PC-3 (cell line): Measurements from ENCODE around the gene ACP1. TPM values are rescaled to one million over a fixed set of nuclear protein-coding genes. Genes with fewer than 3 reads are reported as not detected.

Experiments
- ATAC-seq: fragments of 200-7000 bp; cut with Tn5 transposase; 2 replicates; pipeline ENCODE4 v1.9.1; 2020; ENCODE audit warnings: mild to moderate bottlenecking, moderate library complexity
- BruUV-seq: library from RNA; stranded (reverse); fragments of 400-500 nt; replicated peaks from 2 replicates; lab custom pipeline; 2021; lab: Mats Ljungman, UMichigan
- CTCF ChIA-PET: fragments of 300-600 bp; sonication (Branson Sonifier 250); formaldehyde crosslinking; loops from one replicate; lab custom pipeline; 2022; ENCODE audit warnings: antibody characterized with exemption; lab: Charles Lee
- POLR2A ChIA-PET: fragments of 300-600 bp; sonication (Branson Sonifier 250); formaldehyde crosslinking; loops from one replicate; lab custom pipeline; 2022; ENCODE audit warnings: antibody characterized with exemption; ENCODE audit not compliant: unreplicated experiment; lab: Charles Lee
- DNase-seq: peaks from one replicate; pipeline ENCODE4 v3.0.0-alpha.2; 2015
- H2AFZ ChIP-seq: fragments of 300-600 bp; sonication (generic); 2 replicates; pipeline ENCODE4 v1.6.0; 2016; ENCODE audit warnings: antibody characterized with exemption, low read length
- H3F3A ChIP-seq: fragments of 300-600 bp; sonication (generic); one replicate; pipeline ENCODE4 v1.6.0; 2017; ENCODE audit warnings: antibody characterized with exemption, low read length, control low read depth, mild to moderate bottlenecking; ENCODE audit not compliant: unreplicated experiment
- H3K27ac ChIP-seq: fragments of 300-600 bp; sonication (generic); 2 replicates; pipeline ENCODE4 v1.5.1; 2016; ENCODE audit warnings: mild to moderate bottlenecking, low read length
- H3K27me3 ChIP-seq: fragments of 300-600 bp; sonication (generic); 2 replicates; pipeline ENCODE4 v1.6.1; 2016; ENCODE audit warnings: low read length, mixed read lengths
- H3K36me3 ChIP-seq: fragments of 300-600 bp; sonication (generic); 2 replicates; pipeline ENCODE4 v1.6.1; 2016; ENCODE audit warnings: low read depth, mixed run types, low read length, mixed read lengths
- H3K4me1 ChIP-seq: fragments of 300-600 bp; sonication (generic); 2 replicates; pipeline ENCODE4 v1.5.1; 2016; ENCODE audit warnings: low read length; ENCODE audit not compliant: insufficient read depth
- H3K4me2 ChIP-seq: fragments of 300-600 bp; sonication (generic); 2 replicates; pipeline ENCODE4 v1.6.0; 2016; ENCODE audit warnings: low read length
- H3K4me3 ChIP-seq: fragments of 300-600 bp; sonication (generic); 2 replicates; pipeline ENCODE4 v1.5.1; 2016; ENCODE audit warnings: mild to moderate bottlenecking, low read length, mixed read lengths
- H3K79me2 ChIP-seq: fragments of 300-600 bp; sonication (generic); 2 replicates; pipeline ENCODE4 v1.6.1; 2017; ENCODE audit warnings: low read length, mixed read lengths
- H3K9ac ChIP-seq: fragments of 300-600 bp; sonication (generic); 2 replicates; pipeline ENCODE4 v1.6.0; 2016; ENCODE audit warnings: mild to moderate bottlenecking, low read length
- H3K9me2 ChIP-seq: fragments of 300-600 bp; sonication (generic); replicated peaks from 2 replicates; pipeline ENCODE4 v1.6.1; 2016; ENCODE audit warnings: mixed run types, low read length, mixed read lengths
- H3K9me3 ChIP-seq: fragments of 300-600 bp; sonication (generic); 2 replicates; pipeline ENCODE4 v1.6.1; 2016; ENCODE audit warnings: low read length, mixed read lengths
- H4K20me1 ChIP-seq: fragments of 300-600 bp; sonication (generic); 2 replicates; pipeline ENCODE4 v1.6.1; 2016; ENCODE audit warnings: low read length, mixed read lengths
- CTCF ChIP-seq: fragments of 300-600 bp; sonication (generic); conservative IDR thresholded peaks from 2 replicates; pipeline ENCODE4 v1.5.1; 2017; ENCODE audit warnings: antibody characterized with exemption, low read depth, mild to moderate bottlenecking, low read length
- EZH2 ChIP-seq: fragments of 300-600 bp; sonication (generic); IDR thresholded peaks from one replicate; pipeline ENCODE4 v1.6.1; 2017; ENCODE audit warnings: antibody characterized with exemption, mild to moderate bottlenecking, low read length; ENCODE audit not compliant: unreplicated experiment
- EZH2phosphoT487 ChIP-seq: fragments of 300-600 bp; sonication (generic); IDR thresholded peaks from 2 replicates; pipeline ENCODE4 v1.6.1; 2018; ENCODE audit warnings: mild to moderate bottlenecking, antibody characterized with exemption, low read length, borderline replicate concordance
- intact Hi-C: fragments of 100-400 bp; cut with micrococcal nuclease; formaldehyde crosslinking; loops from 2 replicates; pipeline ENCODE4 v1.9.0; 2023
- total RNA-seq: library from RNA; depleted of rRNA; stranded (reverse); fragments of >200 nt; gene quantifications from 2 replicates; pipeline ENCODE4 v1.2.3, GENCODE V29; 2014

The ACP1 gene
- total RNA-seq, 1 experiment from 2014 or later, result 149 TPM

DNA sequence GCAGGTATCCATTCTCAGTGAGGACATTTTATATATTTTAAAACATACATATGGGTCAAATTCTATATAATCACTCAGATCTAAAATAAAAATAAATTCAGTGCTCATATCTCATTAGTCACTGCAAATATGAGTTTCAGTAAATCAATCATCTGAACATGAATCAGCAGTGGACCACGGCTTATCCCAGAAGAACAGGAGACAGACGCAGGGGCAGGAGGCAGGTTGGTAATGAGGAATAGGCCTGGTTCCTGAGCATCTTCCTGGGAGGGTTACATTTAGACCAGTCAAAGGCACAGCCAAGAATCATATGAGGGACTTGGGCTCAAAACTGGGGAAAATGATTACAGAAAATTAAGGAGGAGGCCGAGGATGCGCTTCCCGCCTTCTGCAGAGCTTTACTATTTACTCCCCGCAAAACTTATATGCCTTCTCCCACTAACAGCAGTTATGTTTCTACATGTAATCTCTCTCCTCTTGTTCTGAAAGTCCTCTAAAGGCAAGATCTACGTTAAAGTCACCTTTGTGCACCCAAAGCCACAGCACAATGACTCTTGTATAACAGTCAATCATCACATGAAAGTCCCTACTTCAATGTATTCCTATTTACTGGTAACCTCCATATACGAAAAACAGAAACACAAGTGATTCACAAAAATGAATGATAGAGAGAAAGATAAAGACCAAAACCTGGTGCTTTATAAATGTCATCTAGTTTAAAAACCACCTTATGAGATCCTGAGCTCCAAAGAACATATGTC, 36.0 kb upstream of the ACP1 start:
- no peak overlapping the region for H3K9ac ChIP-seq
- no peak overlapping the region for H3K27ac ChIP-seq
- H3F3A ChIP-seq, result no peaks in the 10 kb centered on the region
- BruUV-seq, result no TSS peak
- H3K9me3 ChIP-seq, result no peaks in the 10 kb centered on the region
- DNase-seq (no peak), ATAC-seq (no peak)
- H3K27me3 ChIP-seq, result no peaks in the 10 kb centered on the region
- CTCF ChIA-PET, result no interaction called here
- TF ChIP-seq EZH2phosphoT487 (no peak), CTCF (no peak), EZH2 (no peak)
- POLR2A ChIA-PET, result no interaction called here
- intact Hi-C loops, result no loop called here
- H3K4me1 ChIP-seq, result no peaks in the 10 kb centered on the region
- no peaks in the 10 kb centered on the region for H4K20me1 ChIP-seq
- no peak overlapping the region for H3K4me2 ChIP-seq
- H2AFZ ChIP-seq, result no peak overlapping the region
- H3K79me2 ChIP-seq, result no peaks in the 10 kb centered on the region
- no peaks in the 10 kb centered on the region for H3K9me2 ChIP-seq
- H3K4me3 ChIP-seq, result no peak overlapping the region
- no peaks in the 10 kb centered on the region for H3K36me3 ChIP-seq

- Histone ChIP-seq H3K27me3 (no peaks in the 10 kb centered on the region), H3K4me2 (no peak overlapping the region), H3K9me2 (no peaks in the 10 kb centered on the region), H3K9ac (no peak overlapping the region), H3K79me2 (no peaks in the 10 kb centered on the region), H3K4me1 (no peaks in the 10 kb centered on the region), H3K4me3 (no peak overlapping the region), H3K36me3 (no peaks in the 10 kb centered on the region), H3F3A (no peaks in the 10 kb centered on the region), H3K9me3 (no peaks in the 10 kb centered on the region), H2AFZ (no peak overlapping the region), H4K20me1 (no peaks in the 10 kb centered on the region), H3K27ac (no peak overlapping the region)
- BruUV-seq, result no TSS peak
- CTCF ChIA-PET, result no interaction called here
- ATAC-seq (no peak), DNase-seq (no peak)
- POLR2A ChIA-PET, result no interaction called here
- intact Hi-C loops, result no loop called here
- TF ChIP-seq EZH2 (no peak), EZH2phosphoT487 (no peak), CTCF (no peak)
Observed at GRCh38 chr2:231521-232185, 33.1 kb upstream of the ACP1 start.

GRCh38 chr2:233030-233429, 31.7 kb upstream of the ACP1 start:
- no TSS peak for BruUV-seq
- Histone ChIP-seq H3K36me3 (no peaks in the 10 kb centered on the region), H3K27me3 (no peaks in the 10 kb centered on the region), H3K79me2 (no peaks in the 10 kb centered on the region), H3K27ac (no peak overlapping the region), H3K4me2 (no peak overlapping the region), H4K20me1 (no peaks in the 10 kb centered on the region), H2AFZ (no peak overlapping the region), H3K9ac (no peak overlapping the region), H3K9me3 (no peaks in the 10 kb centered on the region), H3K4me3 (no peak overlapping the region), H3K9me2 (no peaks in the 10 kb centered on the region), H3K4me1 (no peaks in the 10 kb centered on the region), H3F3A (no peaks in the 10 kb centered on the region)
- ATAC-seq (no peak), DNase-seq (no peak)
- CTCF ChIA-PET, result no interaction called here
- TF ChIP-seq EZH2 (no peak), EZH2phosphoT487 (no peak), CTCF (no peak)
- POLR2A ChIA-PET, result no interaction called here
- intact Hi-C loops, result no loop called here
